Heart right ventricle (tissue), 16 donors: ENCODE results near the gene CDCA7L. TPM values are rescaled to one million over a fixed set of nuclear protein-coding genes. Genes with fewer than 3 reads are reported as not detected.

Experiments used
- ATAC-seq, 8 donors: fragments of 200-7000 bp; cut with Tn5 transposase; one replicate each; pipeline ENCODE4 v1.9.1; 2020; ENCODE audit warnings: mild to moderate bottlenecking in 8 of 8, moderate library complexity in 8 of 8, moderate number of reproducible peaks in 1 of 8
- DNase-seq, 2 donors: peaks; one replicate each; pipeline ENCODE4 v3.0.0-alpha.2; 2020
- H3K27ac ChIP-seq, 10 donors: fragments of 200-600 bp; sonication (generic) in 2 of 10; one replicate each; pipeline versions ENCODE4 v1.5.0 to v1.8.0; 2020 to 2022; ENCODE audit warnings: mild to moderate bottlenecking in 3 of 10
- H3K27me3 ChIP-seq, 7 donors: fragments of 200-600 bp; one replicate each; pipeline ENCODE4 v1.8.0; 2021 to 2022; ENCODE audit warnings: mild to moderate bottlenecking in 2 of 7
- H3K36me3 ChIP-seq, 9 donors: fragments of 200-600 bp; sonication (generic) in 1 of 9; one replicate each; pipeline versions ENCODE4 v1.5.0 to v1.8.0; 2020 to 2022; ENCODE audit warnings: mild to moderate bottlenecking in 2 of 9
- H3K4me1 ChIP-seq, 9 donors: fragments of 200-600 bp; sonication (generic) in 1 of 9; one replicate each; pipeline versions ENCODE4 v1.5.0 to v1.8.0; 2020 to 2022; ENCODE audit warnings: mild to moderate bottlenecking in 4 of 9
- H3K4me3 ChIP-seq, 10 donors: fragments of 200-600 bp; sonication (generic) in 2 of 10; one replicate each; pipeline versions ENCODE4 v1.5.0 to v1.8.0; 2020 to 2022; ENCODE audit warnings: mild to moderate bottlenecking in 7 of 10, moderate library complexity in 2 of 10
- H3K9me3 ChIP-seq, 11 donors: fragments of 200-600 bp in 10 of 11; sonication (generic) in 2 of 11; one replicate each; pipeline versions ENCODE4 v1.5.0 to v1.8.0; 2013 to 2022; ENCODE audit warnings: mild to moderate bottlenecking in 2 of 11, control low read depth in 1 of 11, moderate library complexity in 1 of 11
- CTCF ChIP-seq, 9 donors: fragments of 200-600 bp; sonication (generic) in 2 of 9; IDR thresholded peaks; one replicate each; pipeline versions ENCODE4 v1.5.0 to v1.8.0; 2021 to 2022; ENCODE audit warnings: antibody characterized with exemption in 9 of 9, mild to moderate bottlenecking in 5 of 9, moderate library complexity in 1 of 9
- WGBS, 2 donors: extraction: QIAGEN DNeasy Blood & Tissue Kit; methylation state at CpG; one replicate each; pipeline ENCODE4 v1.1.7; 2013; ENCODE audit warnings: inconsistent platforms in 1 of 2; 5-methylcytosine and 5-hydroxymethylcytosine counted together
- intact Hi-C, 10 donors: fragments of 100-400 bp; cut with DNase I; formaldehyde crosslinking; loops; one replicate each; pipeline versions ENCODE4 v1.11.1 to v1.14.2; 2022
- polyA plus RNA-seq, 2 donors: library from polyadenylated mRNA; stranded (reverse); fragments of 200-250 nt; gene quantifications; one replicate each; pipeline ENCODE4 v1.2.3, GENCODE V29; 2013
- total RNA-seq, 10 donors: library from RNA; stranded (reverse); fragmentation: NEBNext Ultra II Directional in 3 of 10; extraction: Animal tissue kit (Norgen Biotek cat#: 25700) in 3 of 10; gene quantifications; one replicate each; pipeline versions ENCODE4 v1.2.1 to v1.2.4, GENCODE V29; 2021 to 2023
- donor health status: Arrhythmogenic right ventricular cardiomyopathy.
- donor health status: ischemic (EF 13 %, LVEDD 7.1; RV severe dilation, severe dysfunction).
- donor health status: healthy with polysubstance abuse.
- donor health status: DM: no; HTN: yes; CAD: no.
- donor health status: DM: no; HTN: no; CAD: no.
- donor health status: ischemic (EF 25% LVEDD 6.9; RV normal size, moderate dysfunction).
- donor health status: ischemic (EF 25% LVEDD 5.7; RV mildly dilated, moderate dysfunction).
- donor health status: healthy.
- donor health status: DM: yes; HTN: yes; CAD: no.
- donor health status: Ischemic cardiomyopathy.
- donor health status: ischemic (EF 35%, LVEDD 5.7; RV mildly dilated, moderate dysfunction).
- donor health status: nonischemic (EF 11% LVEDD 7.7; RV severe dilation, severe dysfunction).
- donor health status: DM: yes; HTN: yes; CAD: no.
- donor health status: PGD.
- donor health status: ischemic (EF 29% LVEDD 5.4; RV normal size, mild dysfunction).
- donor health status: nonischemic (EF 23%, LVEDD 6.1; RV moderate dilation, normal function).

Gene CDCA7L
- total and polyA plus RNA-seq, 12 donors = 10.6 to 59.1 (median 42.8) TPM

GRCh38 chr7:21965291-21965690 lies 19.6 kb upstream of the CDCA7L start:
- Histone ChIP-seq H3K27me3 (no peaks in the 10 kb centered on the region), H3K4me1 (peaks cover 0 to 4% (median 0%) of the 10 kb centered on the region in 9 donors), H3K4me3 (no peak overlapping the region), H3K27ac (no peak overlapping the region), H3K9me3 (no peaks in the 10 kb centered on the region), H3K36me3 (no peaks in the 10 kb centered on the region)
- TF ChIP-seq CTCF (IDR thresholded peaks at IDR 0.05) = no peak
- DNase-seq = no peak
- no peak for ATAC-seq
- intact Hi-C loops = no loop called here
- WGBS, 2 donors = 52 to 61% methylated on average over 1 of the region's 1 CpG

GRCh38 chr7:21962677-21963076 lies 17.0 kb upstream of the CDCA7L start:
- no peaks in the 10 kb centered on the region for H3K27me3 ChIP-seq
- ATAC-seq (no peak), DNase-seq (no peak)
- 89 to 91% methylated on average over 9 of the region's 9 CpGs for WGBS, 2 donors
- no peaks in the 10 kb centered on the region for H3K36me3 ChIP-seq
- intact Hi-C loops = loop anchor here in 1 of 10 donors (5.0 kb wide), 1 partner anchor 400 kb away; no protein-coding TSS in a partner anchor
- peaks cover 0 to 4% (median 0%) of the 10 kb centered on the region in 9 donors for H3K4me1 ChIP-seq
- H3K9me3 ChIP-seq = no peaks in the 10 kb centered on the region
- no peak overlapping the region for H3K27ac ChIP-seq
- TF ChIP-seq CTCF (IDR thresholded peaks at IDR 0.05) = no peak
- H3K4me3 ChIP-seq = no peak overlapping the region

- Histone ChIP-seq H3K36me3 (no peaks in the 10 kb centered on the region), H3K9me3 (no peaks in the 10 kb centered on the region), H3K4me3 (no peak overlapping the region), H3K27ac (no peak overlapping the region), H3K4me1 (peaks cover 0 to 4% (median 0%) of the 10 kb centered on the region in 9 donors), H3K27me3 (no peaks in the 10 kb centered on the region)
- no peak for ATAC-seq
- WGBS, 2 donors = 89 to 91% methylated on average over 3 of the region's 3 CpGs
- no peak for DNase-seq
- TF ChIP-seq CTCF (IDR thresholded peaks at IDR 0.05) = no peak
- intact Hi-C loops = loop anchor here in 1 of 10 donors (5.0 kb wide), 1 partner anchor 399 kb away; no protein-coding TSS in a partner anchor
Measured at GRCh38 chr7:21960922-21961321, 15.2 kb upstream of the CDCA7L start.

- ATAC-seq = no peak
- H3K27me3 ChIP-seq = no peaks in the 10 kb centered on the region
- peaks cover 0 to 8% (median 0%) of the 10 kb centered on the region in 9 donors for H3K4me1 ChIP-seq
- H3K36me3 ChIP-seq = no peaks in the 10 kb centered on the region
- no peaks in the 10 kb centered on the region for H3K9me3 ChIP-seq
- WGBS, 2 donors = 96 to 97% methylated on average over 3 of the region's 3 CpGs
- no peak for TF ChIP-seq CTCF (IDR thresholded peaks at IDR 0.05)
- no peak for DNase-seq
- H3K27ac ChIP-seq = no peak overlapping the region
- intact Hi-C loops = no loop called here
- no peak overlapping the region for H3K4me3 ChIP-seq
Measured at GRCh38 chr7:21959387-21959776, 13.7 kb upstream of the CDCA7L start.
